K562 (cell line): ENCODE measurements around the gene TNFAIP1. TPM values are rescaled to one million over a fixed set of nuclear protein-coding genes. Genes with fewer than 3 reads are reported as not detected.

Source experiments
- ATAC-seq: fragments of 200-7000 bp; cut with Tn5 transposase; 3 replicates; pipeline ENCODE4 v1.9.1; 2020; ENCODE audit warnings: moderate library complexity
- BruUV-seq: library from RNA; stranded (reverse); fragments of 400-500 nt; replicated peaks from 2 replicates; lab custom pipeline; 2021; lab: Mats Ljungman, UMichigan
- CTCF ChIA-PET: fragments of 300-600 bp; formaldehyde crosslinking; extraction: SDS; loops from one replicate; lab custom pipeline; 2021; ENCODE audit warnings: low intra/inter-chr PET ratio; lab: Yijun Ruan, JAX
- POLR2A ChIA-PET: fragments of 300-600, 350-650 bp; sonication (Branson Sonifier 250); formaldehyde crosslinking; extraction: SDS; loops from one replicate; lab custom pipeline; 2021; ENCODE audit warnings: antibody characterized with exemption, inconsistent platforms; lab: Yijun Ruan, JAX
- DNase-seq, 4 experiments: peaks; one replicate each; pipeline versions ENCODE4 v3.0.0 to v3.0.0-alpha.2; 2011 to 2018; ENCODE audit warnings: low spot score in 3 of 4, mixed read lengths in 3 of 4; ENCODE audit errors: extremely low read depth in 1 of 4
- FAIRE-seq: peaks from 2 replicates; lab custom pipeline; 2011; peaks lifted over from hg19 to GRCh38; lab: Jason Lieb, UNC
- H2AFZ ChIP-seq: 2 replicates; pipeline ENCODE4 v1.6.0; 2011; ENCODE audit warnings: low read depth, low read length, control low read depth, inconsistent platforms
- H3K27ac ChIP-seq: fragments of 200-600 bp; 3 replicates; pipeline ENCODE4 v1.8.0; 2011; ENCODE audit warnings: low read depth, mild to moderate bottlenecking, control low read depth, inconsistent platforms, low read length, moderate library complexity, mixed read lengths; ENCODE audit errors: extremely low read depth
- H3K27me3 ChIP-seq, 2 experiments: fragments of 300-600 bp in 1 of 2; 2 replicates in 1 of 2; 3 replicates in 1 of 2; pipeline versions ENCODE4 v1.6.0 to v1.8.0; 2011; ENCODE audit warnings: inconsistent platforms in 2 of 2, low read length in 2 of 2, mild to moderate bottlenecking in 1 of 2, mixed read lengths in 1 of 2, moderate library complexity in 1 of 2; ENCODE audit not compliant: control insufficient read depth in 2 of 2, insufficient read depth in 2 of 2
- H3K36me3 ChIP-seq: fragments of 300-600 bp; 3 replicates; pipeline ENCODE4 v1.8.0; 2011; ENCODE audit warnings: mild to moderate bottlenecking, low read length, inconsistent platforms; ENCODE audit not compliant: control insufficient read depth, insufficient read depth
- H3K4me1 ChIP-seq, 2 experiments: fragments of 200-600 bp in 1 of 2; replicated peaks in 1 of 2; 2 replicates in 1 of 2; 3 replicates in 1 of 2; pipeline versions ENCODE4 v1.5.1 to v1.8.0; 2011; ENCODE audit warnings: inconsistent platforms in 2 of 2, low read length in 2 of 2, mild to moderate bottlenecking in 1 of 2, mixed read lengths in 1 of 2, moderate library complexity in 1 of 2; ENCODE audit not compliant: control insufficient read depth in 2 of 2, insufficient read depth in 2 of 2
- H3K4me2 ChIP-seq: 2 replicates; pipeline ENCODE4 v1.6.1; 2011; ENCODE audit warnings: low read length, control low read depth, inconsistent platforms, mixed read lengths; ENCODE audit not compliant: insufficient read depth
- H3K4me3 ChIP-seq: fragments of 200-600 bp; sonication (generic), shearing (Covaris generic); 2 replicates; pipeline ENCODE4 v1.5.1; 2016; ENCODE audit warnings: control low read depth, inconsistent platforms
- H3K79me2 ChIP-seq: fragments of 200-600 bp; 3 replicates; pipeline ENCODE4 v1.8.0; 2011; ENCODE audit warnings: low read length, inconsistent platforms; ENCODE audit not compliant: control insufficient read depth, insufficient read depth
- H3K9ac ChIP-seq, 2 experiments: 2 replicates each; pipeline versions ENCODE4 v1.6.0 to v1.6.1; 2011; ENCODE audit warnings: low read depth in 2 of 2, low read length in 2 of 2, control low read depth in 1 of 2, inconsistent platforms in 1 of 2, mild to moderate bottlenecking in 1 of 2, mixed read lengths in 1 of 2; ENCODE audit not compliant: insufficient read depth in 1 of 2
- H3K9me1 ChIP-seq: one replicate; pipeline ENCODE4 v1.6.0; 2011; ENCODE audit warnings: inconsistent platforms, mild to moderate bottlenecking, low read length, moderate library complexity; ENCODE audit not compliant: control insufficient read depth, insufficient read depth
- H3K9me3 ChIP-seq: replicated peaks from 2 replicates; pipeline ENCODE4 v1.5.1; 2011; ENCODE audit warnings: low read depth, low read length, inconsistent platforms; ENCODE audit not compliant: control insufficient read depth, insufficient read depth
- H4K20me1 ChIP-seq: replicated peaks from 2 replicates; pipeline ENCODE4 v1.6.1; 2011; ENCODE audit warnings: low read length, inconsistent platforms, mixed read lengths; ENCODE audit not compliant: control insufficient read depth, insufficient read depth
- ARID2 ChIP-seq: fragments of 450-650 bp; IDR thresholded peaks from 2 replicates; pipeline ENCODE4 v1.6.1; 2017; ENCODE audit warnings: antibody characterized with exemption, mild to moderate bottlenecking
- L3MBTL2 ChIP-seq: fragments of 450-650 bp; IDR thresholded peaks from 2 replicates; pipeline ENCODE4 v1.6.1; 2016; ENCODE audit warnings: mild to moderate bottlenecking, moderate library complexity
- MYC ChIP-seq, 2 experiments: fragments of 250-450 bp in 1 of 2; sonication (Bioruptor Pico) in 1 of 2; IDR thresholded peaks; 2 replicates each; pipeline versions ENCODE4 v1.5.1 to v1.6.1; 2012 to 2021; ENCODE audit warnings: low read depth in 2 of 2, borderline replicate concordance in 1 of 2, improper control_type of control experiment in 1 of 2, low read length in 1 of 2, mild to moderate bottlenecking in 1 of 2, moderate library complexity in 1 of 2
- TEAD2 ChIP-seq: fragments of 450-650 bp; IDR thresholded peaks from 2 replicates; pipeline ENCODE4 v1.6.1; 2016; ENCODE audit warnings: missing genetic modification characterization, control low read depth, missing compliant biosample characterization
- YY1 ChIP-seq, 3 experiments: IDR thresholded peaks; 2 replicates each; pipeline ENCODE4 v1.6.1; 2011; ENCODE audit warnings: low read length in 2 of 3, mild to moderate bottlenecking in 2 of 3, moderate library complexity in 2 of 3, borderline replicate concordance in 1 of 3, control low read depth in 1 of 3, low read depth in 1 of 3; ENCODE audit not compliant: insufficient read depth in 3 of 3, insufficient replicate concordance in 2 of 3, control insufficient read depth in 1 of 3, insufficient read length in 1 of 3; ENCODE audit errors: extremely low read depth in 1 of 3
- WGBS: fragments of 100-300 bp; shearing (Covaris generic); methylation state at CpG from one replicate; pipeline ENCODE4 v1.1.6; 2016; ENCODE audit warnings: low coverage, mixed read lengths; ENCODE audit not compliant: insufficient coverage; ENCODE audit errors: missing lambda C conversion rate; 5-methylcytosine and 5-hydroxymethylcytosine counted together
- in situ Hi-C: fragments of 300-500 bp; cut with MboI; formaldehyde crosslinking; loops from 4 replicates; pipeline ENCODE4 v1.15.0; 2018; ENCODE audit warnings: inconsistent platforms, mixed read lengths
- intact Hi-C: fragments of 100-400 bp; cut with micrococcal nuclease; formaldehyde crosslinking; loops from 2 replicates; pipeline ENCODE4 v1.14.2; 2022
- polyA plus RNA-seq, 8 experiments: library from polyadenylated mRNA; depleted of rRNA in 4 of 8; stranded (reverse) in 5 of 8; unstranded in 3 of 8; fragments of >200 nt; fragmentation: Nextera tagmentation in 2 of 8; fragmentation: Illumina TruSeq in 1 of 8; extraction: Ambion mirVana in 2 of 8; extraction: Trizol in 1 of 8; gene quantifications; 2 replicates each; pipeline versions ENCODE4 v1.2.1 to v1.2.3, GENCODE V29; 2011 to 2014; ENCODE audit warnings: inconsistent platforms in 1 of 8, missing spikeins in 1 of 8
- total RNA-seq, 7 experiments: library from RNA; depleted of rRNA in 6 of 7; stranded (reverse); fragments of >200 nt in 6 of 7; fragmentation: Illumina TruSeq in 2 of 7; extraction: Trizol in 2 of 7; gene quantifications; 2 replicates each; pipeline versions ENCODE4 v1.2.1 to v1.2.3, GENCODE V29; 2011 to 2021; ENCODE audit warnings: low replicate concordance in 1 of 7
- TF ChIP-seq, protein P1 (sequence below): fragments of 450-650 bp; IDR thresholded peaks from 2 replicates; pipeline ENCODE4 v1.6.1; 2016; ENCODE audit warnings: mild to moderate bottlenecking, moderate library complexity

Gene TNFAIP1
- total and polyA plus RNA-seq, 9 of the 15 experiments (the other 6 are each of a cell fraction or from before 2014, with no cell fraction given), result 2.1 to 20.1 (median 8.2) TPM

DNA sequence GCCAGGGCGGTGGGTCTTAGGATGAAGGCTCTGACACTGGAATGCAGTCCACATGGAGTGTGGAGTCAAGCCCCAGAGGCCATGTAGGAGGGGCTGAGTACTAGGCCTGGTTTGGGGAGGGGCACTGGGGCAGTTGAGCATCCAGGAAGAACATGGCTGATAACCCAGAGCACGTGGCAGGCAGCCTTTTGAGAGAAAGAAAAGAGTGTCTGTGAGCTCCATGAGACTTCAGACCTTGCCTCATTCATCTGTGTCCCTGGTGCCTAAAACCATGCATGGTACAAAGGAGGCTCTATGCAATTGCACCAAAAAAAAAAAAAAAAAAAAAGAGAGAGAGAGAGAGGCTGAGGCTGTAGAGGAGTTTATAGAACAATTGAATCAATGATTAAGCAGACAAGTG lies 55.8 kb downstream of the TNFAIP1 start:
- Histone ChIP-seq H3K9me1 (no peaks in the 10 kb centered on the region), H3K4me1 (peaks cover 9 to 10% of the 10 kb centered on the region in 2 experiments; a peak in 3 of 5 replicates), H4K20me1 (0 out of 2 replicates have a peak, but pooled peaks cover 4% of the 10 kb centered on the region), H3K4me2 (no peak overlapping the region), H3K79me2 (no peaks in the 10 kb centered on the region), H3K9me3 (no peaks in the 10 kb centered on the region), H3K9ac (no peak overlapping the region), H3K27me3 (peaks cover 0 to 12% of the 10 kb centered on the region in 2 experiments; a peak in 2 of 5 replicates), H2AFZ (peak overlapping the region; percentile 25), H3K36me3 (no peaks in the 10 kb centered on the region), H3K27ac (no peak overlapping the region), H3K4me3 (no peak overlapping the region)
- BruUV-seq, result no TSS peak
- TF ChIP-seq, protein P1, sequence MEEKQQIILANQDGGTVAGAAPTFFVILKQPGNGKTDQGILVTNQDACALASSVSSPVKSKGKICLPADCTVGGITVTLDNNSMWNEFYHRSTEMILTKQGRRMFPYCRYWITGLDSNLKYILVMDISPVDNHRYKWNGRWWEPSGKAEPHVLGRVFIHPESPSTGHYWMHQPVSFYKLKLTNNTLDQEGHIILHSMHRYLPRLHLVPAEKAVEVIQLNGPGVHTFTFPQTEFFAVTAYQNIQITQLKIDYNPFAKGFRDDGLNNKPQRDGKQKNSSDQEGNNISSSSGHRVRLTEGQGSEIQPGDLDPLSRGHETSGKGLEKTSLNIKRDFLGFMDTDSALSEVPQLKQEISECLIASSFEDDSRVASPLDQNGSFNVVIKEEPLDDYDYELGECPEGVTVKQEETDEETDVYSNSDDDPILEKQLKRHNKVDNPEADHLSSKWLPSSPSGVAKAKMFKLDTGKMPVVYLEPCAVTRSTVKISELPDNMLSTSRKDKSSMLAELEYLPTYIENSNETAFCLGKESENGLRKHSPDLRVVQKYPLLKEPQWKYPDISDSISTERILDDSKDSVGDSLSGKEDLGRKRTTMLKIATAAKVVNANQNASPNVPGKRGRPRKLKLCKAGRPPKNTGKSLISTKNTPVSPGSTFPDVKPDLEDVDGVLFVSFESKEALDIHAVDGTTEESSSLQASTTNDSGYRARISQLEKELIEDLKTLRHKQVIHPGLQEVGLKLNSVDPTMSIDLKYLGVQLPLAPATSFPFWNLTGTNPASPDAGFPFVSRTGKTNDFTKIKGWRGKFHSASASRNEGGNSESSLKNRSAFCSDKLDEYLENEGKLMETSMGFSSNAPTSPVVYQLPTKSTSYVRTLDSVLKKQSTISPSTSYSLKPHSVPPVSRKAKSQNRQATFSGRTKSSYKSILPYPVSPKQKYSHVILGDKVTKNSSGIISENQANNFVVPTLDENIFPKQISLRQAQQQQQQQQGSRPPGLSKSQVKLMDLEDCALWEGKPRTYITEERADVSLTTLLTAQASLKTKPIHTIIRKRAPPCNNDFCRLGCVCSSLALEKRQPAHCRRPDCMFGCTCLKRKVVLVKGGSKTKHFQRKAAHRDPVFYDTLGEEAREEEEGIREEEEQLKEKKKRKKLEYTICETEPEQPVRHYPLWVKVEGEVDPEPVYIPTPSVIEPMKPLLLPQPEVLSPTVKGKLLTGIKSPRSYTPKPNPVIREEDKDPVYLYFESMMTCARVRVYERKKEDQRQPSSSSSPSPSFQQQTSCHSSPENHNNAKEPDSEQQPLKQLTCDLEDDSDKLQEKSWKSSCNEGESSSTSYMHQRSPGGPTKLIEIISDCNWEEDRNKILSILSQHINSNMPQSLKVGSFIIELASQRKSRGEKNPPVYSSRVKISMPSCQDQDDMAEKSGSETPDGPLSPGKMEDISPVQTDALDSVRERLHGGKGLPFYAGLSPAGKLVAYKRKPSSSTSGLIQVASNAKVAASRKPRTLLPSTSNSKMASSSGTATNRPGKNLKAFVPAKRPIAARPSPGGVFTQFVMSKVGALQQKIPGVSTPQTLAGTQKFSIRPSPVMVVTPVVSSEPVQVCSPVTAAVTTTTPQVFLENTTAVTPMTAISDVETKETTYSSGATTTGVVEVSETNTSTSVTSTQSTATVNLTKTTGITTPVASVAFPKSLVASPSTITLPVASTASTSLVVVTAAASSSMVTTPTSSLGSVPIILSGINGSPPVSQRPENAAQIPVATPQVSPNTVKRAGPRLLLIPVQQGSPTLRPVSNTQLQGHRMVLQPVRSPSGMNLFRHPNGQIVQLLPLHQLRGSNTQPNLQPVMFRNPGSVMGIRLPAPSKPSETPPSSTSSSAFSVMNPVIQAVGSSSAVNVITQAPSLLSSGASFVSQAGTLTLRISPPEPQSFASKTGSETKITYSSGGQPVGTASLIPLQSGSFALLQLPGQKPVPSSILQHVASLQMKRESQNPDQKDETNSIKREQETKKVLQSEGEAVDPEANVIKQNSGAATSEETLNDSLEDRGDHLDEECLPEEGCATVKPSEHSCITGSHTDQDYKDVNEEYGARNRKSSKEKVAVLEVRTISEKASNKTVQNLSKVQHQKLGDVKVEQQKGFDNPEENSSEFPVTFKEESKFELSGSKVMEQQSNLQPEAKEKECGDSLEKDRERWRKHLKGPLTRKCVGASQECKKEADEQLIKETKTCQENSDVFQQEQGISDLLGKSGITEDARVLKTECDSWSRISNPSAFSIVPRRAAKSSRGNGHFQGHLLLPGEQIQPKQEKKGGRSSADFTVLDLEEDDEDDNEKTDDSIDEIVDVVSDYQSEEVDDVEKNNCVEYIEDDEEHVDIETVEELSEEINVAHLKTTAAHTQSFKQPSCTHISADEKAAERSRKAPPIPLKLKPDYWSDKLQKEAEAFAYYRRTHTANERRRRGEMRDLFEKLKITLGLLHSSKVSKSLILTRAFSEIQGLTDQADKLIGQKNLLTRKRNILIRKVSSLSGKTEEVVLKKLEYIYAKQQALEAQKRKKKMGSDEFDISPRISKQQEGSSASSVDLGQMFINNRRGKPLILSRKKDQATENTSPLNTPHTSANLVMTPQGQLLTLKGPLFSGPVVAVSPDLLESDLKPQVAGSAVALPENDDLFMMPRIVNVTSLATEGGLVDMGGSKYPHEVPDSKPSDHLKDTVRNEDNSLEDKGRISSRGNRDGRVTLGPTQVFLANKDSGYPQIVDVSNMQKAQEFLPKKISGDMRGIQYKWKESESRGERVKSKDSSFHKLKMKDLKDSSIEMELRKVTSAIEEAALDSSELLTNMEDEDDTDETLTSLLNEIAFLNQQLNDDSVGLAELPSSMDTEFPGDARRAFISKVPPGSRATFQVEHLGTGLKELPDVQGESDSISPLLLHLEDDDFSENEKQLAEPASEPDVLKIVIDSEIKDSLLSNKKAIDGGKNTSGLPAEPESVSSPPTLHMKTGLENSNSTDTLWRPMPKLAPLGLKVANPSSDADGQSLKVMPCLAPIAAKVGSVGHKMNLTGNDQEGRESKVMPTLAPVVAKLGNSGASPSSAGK, result 0 out of 2 replicates have a peak, but pooled peaks have one; percentile 17
- TF ChIP-seq TEAD2 (tag), result no peak
- TF ChIP-seq YY1 (IDR thresholded peaks at IDR 0.05; ENCODE audit: borderline replicate concordance in 1 of 3, control insufficient read depth in 1 of 3, extremely low read depth in 1 of 3, insufficient read depth in 3 of 3, insufficient read length in 1 of 3, insufficient replicate concordance in 2 of 3, low read depth in 1 of 3, low read length in 2 of 3), result peak in 1 of 3 experiments; percentile 18
- TF ChIP-seq ARID2, result no peak
- 0 out of 2 replicates have a peak, but pooled peaks have one; percentile 35 for TF ChIP-seq MYC (IDR thresholded peaks at IDR 0.05; ENCODE audit: low read depth, low read length)
- TF ChIP-seq MYC (CRISPR knock-in tag; IDR thresholded peaks at IDR 0.05; ENCODE audit: borderline replicate concordance, low read depth), result no peak
- 0 out of 2 replicates have a peak, but pooled peaks have one; percentile 27 for TF ChIP-seq L3MBTL2
- ChIA-PET CTCF (no interaction called here), POLR2A (interaction anchor here (1.2 to 1.4 kb wide), 2 partner anchors 13 to 14 kb away, joined by 3 to 6 read pairs; no protein-coding TSS in a partner anchor)
- ATAC-seq (peak; percentile 61; the same call in 2 of the 3 replicates), FAIRE-seq (no peak), DNase-seq (peak in 1 of 4 experiments; percentile 38)
- 39% methylated on average over 2 of the region's 2 CpGs for WGBS
- in situ Hi-C loops, result no loop called here
- intact Hi-C loops, result no loop called here
